Prostate gland (tissue), 2 donors: ENCODE results near the gene ACACA. TPM values are rescaled to one million over a fixed set of nuclear protein-coding genes. Genes with fewer than 3 reads are reported as not detected.

Experiments
- DNase-seq: peaks from one replicate; pipeline ENCODE4 v3.0.0-alpha.2; 2019; ENCODE audit warnings: low spot score
- H3K27ac ChIP-seq, 2 donors: fragments of 200-600 bp; sonication (generic); 2 replicates each; pipeline ENCODE4 v1.5.1; 2017 to 2019
- H3K27me3 ChIP-seq: fragments of 200-600 bp; sonication (generic); replicated peaks from 2 replicates; pipeline ENCODE4 v1.5.1; 2019; ENCODE audit not compliant: insufficient read depth
- H3K36me3 ChIP-seq, 2 donors: fragments of 200-600 bp; sonication (generic); 1 replicate in 1 of 2; 2 replicates in 1 of 2; pipeline versions ENCODE4 v1.5.1 to v1.8.1; 2017 to 2019
- H3K4me1 ChIP-seq: fragments of 200-600 bp; sonication (generic); replicated peaks from 2 replicates; pipeline ENCODE4 v1.5.1; 2019
- H3K4me3 ChIP-seq, 2 donors: fragments of 200-600 bp; sonication (generic); 2 replicates each; pipeline ENCODE4 v1.5.1; 2017 to 2019
- H3K9me3 ChIP-seq: fragments of 200-600 bp; sonication (generic); 2 replicates; pipeline ENCODE4 v1.5.1; 2017
- CTCF ChIP-seq, 4 experiments: fragments of 200-600 bp in 2 of 4; fragments of 450-650 bp in 2 of 4; sonication (generic) in 2 of 4; IDR thresholded peaks; 1 replicate in 3 of 4; 2 replicates in 1 of 4; pipeline ENCODE4 v1.5.1; 2016 to 2019; ENCODE audit warnings: antibody characterized with exemption in 4 of 4, mild to moderate bottlenecking in 2 of 4, moderate library complexity in 2 of 4
- POLR2A ChIP-seq: fragments of 450-650 bp; IDR thresholded peaks from one replicate; pipeline ENCODE4 v1.6.1; 2016; ENCODE audit warnings: antibody characterized with exemption, mild to moderate bottlenecking
- POLR2AphosphoS5 ChIP-seq: sonication (generic); formaldehyde crosslinking; IDR thresholded peaks from one replicate; pipeline ENCODE4 v1.6.1; 2017; ENCODE audit warnings: antibody characterized with exemption
- WGBS: methylation state at CpG from one replicate; pipeline ENCODE4 v1.1.5; 2018; 5-methylcytosine and 5-hydroxymethylcytosine counted together
- intact Hi-C: fragments of 100-400 bp; cut with DNase I; formaldehyde crosslinking; loops from one replicate; pipeline ENCODE4 v1.14.2; 2022
- total RNA-seq, 2 donors: library from RNA; depleted of rRNA; stranded (reverse); fragments of >200 nt; gene quantifications; one replicate each; pipeline ENCODE4 v1.1.0, GENCODE V29; 2016

ACACA gene
- total RNA-seq, 2 donors from 2014 or later: 54.2 to 71.3 TPM

GRCh38 chr17:37213927-37214326, 192.7 kb downstream of the ACACA start:
- intact Hi-C loops: loop anchor here (10.0 kb wide), 1 partner anchor 159 kb away; no protein-coding TSS in a partner anchor
- TF ChIP-seq POLR2AphosphoS5 (no peak), CTCF (IDR thresholded peaks at IDR 0.05) (no peak), POLR2A (no peak)
- no peaks in the 10 kb centered on the region for H3K27me3 ChIP-seq
- no peak for DNase-seq
- 93% methylated on average over 2 of the region's 2 CpGs for WGBS
- no peak overlapping the region for H3K4me3 ChIP-seq
- no peak overlapping the region for H3K27ac ChIP-seq
- no peaks in the 10 kb centered on the region for H3K9me3 ChIP-seq
- H3K4me1 ChIP-seq: no peaks in the 10 kb centered on the region
- no peaks in the 10 kb centered on the region for H3K36me3 ChIP-seq

- 67% methylated on average over 2 of the region's 2 CpGs for WGBS
- Histone ChIP-seq H3K9me3 (no peaks in the 10 kb centered on the region), H3K27ac (no peak overlapping the region), H3K4me1 (no peaks in the 10 kb centered on the region), H3K4me3 (no peak overlapping the region), H3K27me3 (no peaks in the 10 kb centered on the region), H3K36me3 (no peaks in the 10 kb centered on the region)
- intact Hi-C loops: loop anchor here (10.0 kb wide), 1 partner anchor 157 kb away; no protein-coding TSS in a partner anchor
- no peak for TF ChIP-seq POLR2AphosphoS5
- no peak for DNase-seq
Measured at GRCh38 chr17:37212179-37212578, 194.5 kb downstream of the ACACA start.

GRCh38 chr17:37211136-37211535, 195.5 kb downstream of the ACACA start:
- no peaks in the 10 kb centered on the region for H3K27me3 ChIP-seq
- intact Hi-C loops: loop anchor here (10.0 kb wide), 1 partner anchor 156 kb away; no protein-coding TSS in a partner anchor
- no peaks in the 10 kb centered on the region for H3K9me3 ChIP-seq
- H3K4me3 ChIP-seq: no peak overlapping the region
- no peak overlapping the region for H3K27ac ChIP-seq
- no peak for DNase-seq
- 80% methylated on average over 2 of the region's 2 CpGs for whole genome bisulfite sequencing
- H3K4me1 ChIP-seq: no peaks in the 10 kb centered on the region
- H3K36me3 ChIP-seq: no peaks in the 10 kb centered on the region
- TF ChIP-seq POLR2AphosphoS5: no peak

GRCh38 chr17:37207103-37207502, 199.5 kb downstream of the ACACA start:
- 88% methylated on average over 1 of the region's 1 CpG for WGBS
- intact Hi-C loops: no loop called here
- Histone ChIP-seq H3K27ac (no peak overlapping the region), H3K27me3 (no peaks in the 10 kb centered on the region), H3K36me3 (no peaks in the 10 kb centered on the region), H3K4me3 (no peak overlapping the region), H3K9me3 (no peaks in the 10 kb centered on the region), H3K4me1 (no peaks in the 10 kb centered on the region)
- TF ChIP-seq POLR2AphosphoS5 (no peak), CTCF (IDR thresholded peaks at IDR 0.05) (no peak), POLR2A (no peak)
- no peak for DNase-seq

GRCh38 chr17:37206299-37206698, 200.3 kb downstream of the ACACA start:
- no peaks in the 10 kb centered on the region for H3K36me3 ChIP-seq
- no peaks in the 10 kb centered on the region for H3K9me3 ChIP-seq
- no peaks in the 10 kb centered on the region for H3K27me3 ChIP-seq
- TF ChIP-seq POLR2A (no peak), CTCF (IDR thresholded peaks at IDR 0.05) (no peak), POLR2AphosphoS5 (no peak)
- H3K27ac ChIP-seq: no peak overlapping the region
- H3K4me1 ChIP-seq: no peaks in the 10 kb centered on the region
- H3K4me3 ChIP-seq: no peak overlapping the region
- DNase-seq: no peak
- intact Hi-C loops: no loop called here

GRCh38 chr17:37200497-37200896, 206.1 kb downstream of the ACACA start:
- H3K9me3 ChIP-seq: no peaks in the 10 kb centered on the region
- TF ChIP-seq CTCF (IDR thresholded peaks at IDR 0.05) (no peak), POLR2A (no peak), POLR2AphosphoS5 (no peak)

More at GRCh38 chr17:37200497-37200896, 206.1 kb downstream of the ACACA start:
- Histone ChIP-seq H3K27ac (no peak overlapping the region), H3K4me3 (no peak overlapping the region), H3K4me1 (no peaks in the 10 kb centered on the region), H3K27me3 (no peaks in the 10 kb centered on the region), H3K36me3 (no peaks in the 10 kb centered on the region)
- WGBS: 86% methylated on average over 2 of the region's 2 CpGs
- intact Hi-C loops: no loop called here
- no peak for DNase-seq
